ENCODE results near the gene MAGIX.
A peak's percentile ranks its signal among the peaks of the same experiment; 100 is the strongest.

MAGIX gene

GRCh38 chrX:49177338-49177833, 14.8 kb downstream of the MAGIX start:
- no peak overlapping the region for H3K4me3 Mint-ChIP-seq
- DNase-seq (ENCODE audit: low spot score in 2 of 2) (no peak), ATAC-seq (replicated peaks; ENCODE audit: extremely low read depth, poor library complexity, severe bottlenecking) (peak; percentile 65)
- H3K9me3 Mint-ChIP-seq: no peaks in the 10 kb centered on the region
- peaks cover 36% of the 10 kb centered on the region for H3K4me1 Mint-ChIP-seq
- H3K36me3 Mint-ChIP-seq (ENCODE audit: insufficient read depth): peaks cover 27% of the 10 kb centered on the region
- no peak overlapping the region for H3K27ac Mint-ChIP-seq (ENCODE audit: low read depth)
- H3K27me3 Mint-ChIP-seq: no peaks in the 10 kb centered on the region

GRCh38 chrX:49177873-49178480, 15.4 kb downstream of the MAGIX start:
- no peak for ATAC-seq (replicated peaks; ENCODE audit: extremely low read depth, poor library complexity, severe bottlenecking)
- no peaks in the 10 kb centered on the region for H3K9me3 Mint-ChIP-seq
- H3K27ac Mint-ChIP-seq (ENCODE audit: low read depth): no peak overlapping the region
- no peak overlapping the region for H3K4me3 Mint-ChIP-seq
- no peaks in the 10 kb centered on the region for H3K27me3 Mint-ChIP-seq
- H3K4me1 Mint-ChIP-seq: peaks cover 33% of the 10 kb centered on the region
- no peak for DNase-seq (ENCODE audit: low spot score in 2 of 2)
- peaks cover 27% of the 10 kb centered on the region for H3K36me3 Mint-ChIP-seq (ENCODE audit: insufficient read depth)

GRCh38 chrX:49178537-49178936, 16.0 kb downstream of the MAGIX start:
- Mint-ChIP-seq H3K36me3 (ENCODE audit: insufficient read depth) (peaks cover 24% of the 10 kb centered on the region), H3K9me3 (no peaks in the 10 kb centered on the region), H3K27me3 (no peaks in the 10 kb centered on the region), H3K4me3 (no peak overlapping the region), H3K27ac (ENCODE audit: low read depth) (no peak overlapping the region), H3K4me1 (peaks cover 30% of the 10 kb centered on the region)
- no peak for DNase-seq (ENCODE audit: low spot score in 2 of 2)
- ATAC-seq (replicated peaks; ENCODE audit: extremely low read depth, poor library complexity, severe bottlenecking): no peak

GRCh38 chrX:49179358-49179757, 16.8 kb downstream of the MAGIX start:
- H3K36me3 Mint-ChIP-seq (ENCODE audit: insufficient read depth): peaks cover 23% of the 10 kb centered on the region
- ATAC-seq (replicated peaks; ENCODE audit: extremely low read depth, poor library complexity, severe bottlenecking) (no peak), DNase-seq (ENCODE audit: low spot score in 2 of 2) (no peak)
- no peak overlapping the region for H3K27ac Mint-ChIP-seq (ENCODE audit: low read depth)
- no peaks in the 10 kb centered on the region for H3K9me3 Mint-ChIP-seq
- H3K4me1 Mint-ChIP-seq: peaks cover 29% of the 10 kb centered on the region
- no peaks in the 10 kb centered on the region for H3K27me3 Mint-ChIP-seq
- no peak overlapping the region for H3K4me3 Mint-ChIP-seq

GRCh38 chrX:49183701-49184281, 21.2 kb downstream of the MAGIX start:
- Mint-ChIP-seq H3K9me3 (no peaks in the 10 kb centered on the region), H3K36me3 (ENCODE audit: insufficient read depth) (peaks cover 19% of the 10 kb centered on the region), H3K27ac (ENCODE audit: low read depth) (peak overlapping the region; percentile 80), H3K4me1 (peaks cover 26% of the 10 kb centered on the region), H3K27me3 (no peaks in the 10 kb centered on the region), H3K4me3 (peak overlapping the region; percentile 78)
- DNase-seq (ENCODE audit: low spot score in 2 of 2): no peak
- no peak for ATAC-seq (replicated peaks; ENCODE audit: extremely low read depth, poor library complexity, severe bottlenecking)

- H3K9me3 Mint-ChIP-seq: no peaks in the 10 kb centered on the region
- H3K27ac Mint-ChIP-seq (ENCODE audit: low read depth): peak overlapping the region; percentile 80
- H3K4me1 Mint-ChIP-seq: peaks cover 21% of the 10 kb centered on the region
- ATAC-seq (replicated peaks; ENCODE audit: extremely low read depth, poor library complexity, severe bottlenecking) (peak; percentile 50), DNase-seq (ENCODE audit: low spot score in 2 of 2) (no peak)
- peak overlapping the region; percentile 78 for H3K4me3 Mint-ChIP-seq
- peaks cover 17% of the 10 kb centered on the region for H3K36me3 Mint-ChIP-seq (ENCODE audit: insufficient read depth)
- H3K27me3 Mint-ChIP-seq: no peaks in the 10 kb centered on the region
These were observed 22.0 kb downstream of the MAGIX start for GRCh38 chrX:49184294-49185281.

GRCh38 chrX:49186125-49187027, 23.8 kb downstream of the MAGIX start, which contains the start of gene PRICKLE3:
TSS of gene PRICKLE3 (minus strand) at chrX:49186373. CDS start at chrX:49186297, 76 bp downstream.
- Mint-ChIP-seq H3K27me3 (no peaks in the 10 kb centered on the region), H3K4me3 (peak within 1 kb of the TSS; percentile 78), H3K27ac (ENCODE audit: low read depth) (peak within 1 kb of the TSS; percentile 64), H3K9me3 (no peaks in the 10 kb centered on the region), H3K4me1 (peaks cover 19% of the 10 kb centered on the region), H3K36me3 (ENCODE audit: insufficient read depth) (peaks cover 12% of the 10 kb centered on the region)
- ATAC-seq (replicated peaks; ENCODE audit: extremely low read depth, poor library complexity, severe bottlenecking): no peak
- peak; percentile 40 to 55 for DNase-seq (ENCODE audit: low spot score in 2 of 2)

GRCh38 chrX:49187028-49187394, 24.5 kb downstream of the MAGIX start:
- Mint-ChIP-seq H3K9me3 (no peaks in the 10 kb centered on the region), H3K4me1 (peaks cover 19% of the 10 kb centered on the region), H3K27ac (ENCODE audit: low read depth) (no peak overlapping the region), H3K36me3 (ENCODE audit: insufficient read depth) (peaks cover 10% of the 10 kb centered on the region), H3K4me3 (peak overlapping the region; percentile 78), H3K27me3 (no peaks in the 10 kb centered on the region)
- DNase-seq (ENCODE audit: low spot score in 2 of 2) (no peak), ATAC-seq (replicated peaks; ENCODE audit: extremely low read depth, poor library complexity, severe bottlenecking) (no peak)

GRCh38 chrX:49187526-49187925, 25.0 kb downstream of the MAGIX start:
- ATAC-seq (replicated peaks; ENCODE audit: extremely low read depth, poor library complexity, severe bottlenecking) (no peak), DNase-seq (ENCODE audit: low spot score in 2 of 2) (no peak)
- no peaks in the 10 kb centered on the region for H3K9me3 Mint-ChIP-seq
- peaks cover 10% of the 10 kb centered on the region for H3K36me3 Mint-ChIP-seq (ENCODE audit: insufficient read depth)
- H3K27me3 Mint-ChIP-seq: no peaks in the 10 kb centered on the region
- peaks cover 19% of the 10 kb centered on the region for H3K4me1 Mint-ChIP-seq
- H3K27ac Mint-ChIP-seq (ENCODE audit: low read depth): no peak overlapping the region
- no peak overlapping the region for H3K4me3 Mint-ChIP-seq

- peaks cover 25% of the 10 kb centered on the region for H3K4me1 Mint-ChIP-seq
- ATAC-seq (replicated peaks; ENCODE audit: extremely low read depth, poor library complexity, severe bottlenecking) (no peak), DNase-seq (ENCODE audit: low spot score in 2 of 2) (no peak)
- H3K36me3 Mint-ChIP-seq (ENCODE audit: insufficient read depth): peaks cover 10% of the 10 kb centered on the region
- no peaks in the 10 kb centered on the region for H3K27me3 Mint-ChIP-seq
- no peak overlapping the region for H3K27ac Mint-ChIP-seq (ENCODE audit: low read depth)
- no peak overlapping the region for H3K4me3 Mint-ChIP-seq
- no peaks in the 10 kb centered on the region for H3K9me3 Mint-ChIP-seq
These were observed 26.0 kb downstream of the MAGIX start for GRCh38 chrX:49188468-49189076.

- H3K27me3 Mint-ChIP-seq: no peaks in the 10 kb centered on the region
- H3K9me3 Mint-ChIP-seq: no peaks in the 10 kb centered on the region
- H3K4me1 Mint-ChIP-seq: peaks cover 30% of the 10 kb centered on the region
- DNase-seq (ENCODE audit: low spot score in 2 of 2) (no peak), ATAC-seq (replicated peaks; ENCODE audit: extremely low read depth, poor library complexity, severe bottlenecking) (no peak)
- no peak overlapping the region for H3K27ac Mint-ChIP-seq (ENCODE audit: low read depth)
- peak overlapping the region; percentile 30 for H3K4me3 Mint-ChIP-seq
- H3K36me3 Mint-ChIP-seq (ENCODE audit: insufficient read depth): peaks cover 12% of the 10 kb centered on the region
These were observed 27.0 kb downstream of the MAGIX start for GRCh38 chrX:49189606-49190005.

Measured in central memory CD8-positive, alpha-beta T cell (primary cell).